A172 (cell line): ENCODE results near the gene CDH4. TPM values are rescaled to one million over a fixed set of nuclear protein-coding genes. Genes with fewer than 3 reads are reported as not detected.
"Not testable (repeated sequence)": the region's sequence is repeated elsewhere in the genome, so short reads cannot be mapped to it uniquely, and the experiment has no call there.

Experiments used
- DNase-seq: peaks from one replicate; pipeline ENCODE4 v3.0.0-alpha.2; 2015; ENCODE audit warnings: low spot score
- total RNA-seq: library from RNA; depleted of rRNA; stranded (reverse); fragments of >200 nt; shearing (Covaris generic); gene quantifications from 2 replicates; pipeline ENCODE4 v1.2.3, GENCODE V29; 2014

Gene CDH4
- total RNA-seq, 1 experiment from 2014 or later: 5.5 TPM

GRCh38 chr20:61253640-61254511, 1.8 kb downstream of the CDH4 start:
- DNase-seq: no peak

GRCh38 chr20:61254881-61255626, 3.0 kb downstream of the CDH4 start:
- peak; percentile 75 for DNase-seq

GRCh38 chr20:61256365-61256764, 4.3 kb downstream of the CDH4 start:
- DNase-seq: no peak

GRCh38 chr20:61256824-61257223, 4.8 kb downstream of the CDH4 start:
- no peak for DNase-seq

DNA sequence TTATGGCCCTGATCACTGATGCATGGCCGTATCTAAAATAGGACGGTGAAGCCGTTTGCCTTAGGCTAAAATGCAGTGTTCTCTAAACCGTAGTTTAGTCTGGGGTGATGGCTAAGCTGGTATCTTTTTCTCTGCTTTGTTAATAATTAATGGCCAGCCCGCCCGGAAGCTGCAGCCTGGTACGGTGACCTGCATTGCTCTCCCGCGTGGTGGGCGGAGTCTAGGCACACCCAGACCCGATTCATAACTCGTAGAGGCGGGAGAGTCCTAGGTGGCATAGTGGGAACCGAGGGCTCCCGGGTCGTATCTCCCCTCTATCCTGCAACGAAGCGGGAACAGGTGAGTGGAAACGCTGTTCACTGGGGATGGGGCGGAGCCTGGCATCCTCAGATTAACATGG, 5.5 kb downstream of the CDH4 start:
- DNase-seq: no peak

GRCh38 chr20:61259741-61260140, 7.7 kb downstream of the CDH4 start:
- DNase-seq: no peak

DNA sequence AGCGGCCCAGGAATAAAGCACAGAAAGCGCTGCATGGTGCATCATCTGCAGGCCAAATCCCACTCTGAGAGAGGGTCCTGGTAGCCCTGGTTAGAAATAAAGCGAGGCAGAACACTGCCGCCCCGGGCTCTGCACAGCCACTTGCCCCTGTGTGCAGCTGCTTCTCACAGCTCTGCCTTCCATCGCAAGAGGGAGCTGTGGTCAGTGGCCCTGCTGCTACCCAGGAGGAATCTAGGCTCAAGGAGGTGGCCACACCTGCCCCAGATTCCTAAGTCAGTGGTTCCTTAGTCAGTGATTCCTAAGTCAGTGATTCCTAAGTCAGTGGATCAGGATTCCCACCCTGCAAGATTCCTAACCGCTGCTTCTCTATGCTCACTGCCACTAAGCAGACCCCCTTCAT, 8.8 kb downstream of the CDH4 start:
- DNase-seq: no peak

- DNase-seq: no peak
Observed at GRCh38 chr20:61262036-61262435, 10.0 kb downstream of the CDH4 start.

DNA sequence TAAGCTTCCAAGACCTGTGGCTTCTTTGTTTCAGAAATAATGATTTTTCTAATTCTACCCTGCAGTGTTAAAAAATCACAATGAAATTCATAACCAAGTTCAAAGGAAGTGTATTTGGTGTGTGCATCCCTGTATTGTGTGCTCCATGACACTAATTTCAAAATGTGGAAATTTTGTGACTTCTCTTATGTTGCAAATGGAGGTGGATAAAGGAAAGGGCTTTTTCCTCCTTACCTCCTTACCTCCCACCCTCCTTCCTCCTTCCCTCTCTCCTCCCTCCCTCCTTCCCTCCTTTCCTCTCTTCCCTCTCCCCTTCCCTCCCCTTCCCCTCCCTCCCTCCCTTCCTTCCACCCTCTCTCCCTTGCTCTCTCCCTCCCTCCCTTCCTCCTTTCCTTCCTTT, 10.5 kb downstream of the CDH4 start:
- no peak for DNase-seq

GRCh38 chr20:61263084-61263695, 11.1 kb downstream of the CDH4 start:
- no peak for DNase-seq

- DNase-seq: no peak
Observed at GRCh38 chr20:61263938-61264337, 11.9 kb downstream of the CDH4 start.

GRCh38 chr20:61267241-61267640, 15.2 kb downstream of the CDH4 start:
- no peak for DNase-seq

DNA sequence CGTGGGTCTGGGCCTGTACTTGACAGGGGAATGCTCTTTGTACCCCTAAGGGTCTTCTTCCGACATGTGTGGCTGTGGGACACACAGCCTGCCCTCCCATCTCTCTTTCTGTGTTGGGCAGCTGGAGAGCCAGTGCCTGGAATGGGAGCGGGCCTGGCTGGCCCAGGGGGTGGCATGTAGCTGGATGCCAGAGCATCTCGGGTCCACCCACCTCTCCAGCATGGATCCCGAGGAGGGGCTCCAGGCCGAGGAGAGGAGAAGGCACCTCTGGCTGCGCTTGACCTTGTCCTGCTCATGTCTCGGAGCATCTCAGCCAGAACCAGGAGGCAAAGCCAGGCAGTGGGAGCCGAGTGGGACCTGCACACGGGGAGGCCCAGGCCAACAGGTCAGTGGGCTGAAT, 16.0 kb downstream of the CDH4 start:
- DNase-seq: no peak

- no peak for DNase-seq
Observed at GRCh38 chr20:61271312-61272231, 19.5 kb downstream of the CDH4 start.

- DNase-seq: not testable (repeated sequence)
Observed at GRCh38 chr20:61273024-61273423, 21.0 kb downstream of the CDH4 start.

- DNase-seq: not testable (repeated sequence)
Observed at GRCh38 chr20:61273666-61274065, 21.6 kb downstream of the CDH4 start.

DNA sequence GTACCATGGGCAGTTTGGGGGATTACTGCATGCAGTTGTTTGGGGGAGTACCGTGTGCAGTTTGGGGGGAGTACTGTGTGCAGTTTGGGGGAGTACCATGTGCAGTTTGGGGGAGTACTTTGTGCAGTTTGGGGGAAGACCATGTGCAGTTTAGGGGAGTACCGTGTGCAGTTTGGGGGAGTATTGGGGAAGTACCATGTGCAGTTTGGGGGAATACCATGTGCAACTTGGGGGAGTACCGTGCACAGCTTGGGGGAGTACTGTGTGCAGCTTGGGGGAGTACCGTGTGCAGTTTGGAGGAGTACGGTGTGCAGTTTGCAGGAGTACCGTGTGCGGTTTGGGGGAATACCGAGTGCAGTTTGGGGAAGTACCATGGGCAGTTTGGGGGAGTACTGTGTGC, 22.3 kb downstream of the CDH4 start:
- DNase-seq: no peak

- no peak for DNase-seq
Observed at GRCh38 chr20:61278296-61278695, 26.2 kb downstream of the CDH4 start.

GRCh38 chr20:61279621-61280150, 27.6 kb downstream of the CDH4 start:
- no peak for DNase-seq

DNA sequence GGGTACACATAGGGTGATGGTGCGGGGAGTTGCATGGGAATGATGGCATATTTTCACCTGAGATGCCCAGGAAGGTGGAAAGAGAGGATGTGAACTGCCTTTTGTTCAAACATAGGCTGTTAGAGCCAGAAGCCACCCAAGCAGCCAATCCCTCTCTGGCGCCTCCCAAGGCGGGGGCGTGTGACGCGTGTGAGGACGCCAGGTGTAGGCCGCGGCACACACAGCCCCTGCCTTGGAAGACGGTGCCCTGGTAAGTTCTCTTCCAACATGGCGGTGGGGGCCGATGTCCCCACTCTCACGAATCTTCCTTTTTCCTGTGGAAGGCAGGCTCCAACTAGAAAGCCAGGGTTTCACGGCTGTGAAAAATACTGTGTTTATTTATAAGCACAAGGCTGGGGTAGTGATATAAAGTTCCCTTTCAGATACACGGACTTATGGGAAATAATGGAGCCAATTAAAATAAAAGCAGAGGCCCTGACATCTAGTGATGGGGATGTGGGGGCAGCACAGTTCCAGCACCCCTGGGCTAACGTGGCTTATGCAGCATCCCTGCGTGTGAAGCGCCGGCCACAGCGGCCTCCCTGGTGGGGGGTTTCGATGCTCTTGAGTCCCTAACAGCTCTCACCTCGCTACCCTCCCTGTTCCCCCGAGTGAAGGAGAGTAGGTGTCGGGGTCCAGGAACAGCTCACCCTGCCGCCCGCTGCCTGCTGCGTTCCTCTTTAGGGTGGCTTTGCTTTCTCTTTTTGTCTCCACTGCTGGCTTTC, 28.3 kb downstream of the CDH4 start:
- DNase-seq: no peak
